GM19455 (cell line): ENCODE measurements around the gene CNTF.

Experiments
- ATAC-seq: cut with Tn5 transposase; IDR thresholded peaks from one replicate; pipeline ENCODE4 v1.9.1; 2021; ENCODE audit not compliant: unreplicated experiment

CNTF gene

DNA sequence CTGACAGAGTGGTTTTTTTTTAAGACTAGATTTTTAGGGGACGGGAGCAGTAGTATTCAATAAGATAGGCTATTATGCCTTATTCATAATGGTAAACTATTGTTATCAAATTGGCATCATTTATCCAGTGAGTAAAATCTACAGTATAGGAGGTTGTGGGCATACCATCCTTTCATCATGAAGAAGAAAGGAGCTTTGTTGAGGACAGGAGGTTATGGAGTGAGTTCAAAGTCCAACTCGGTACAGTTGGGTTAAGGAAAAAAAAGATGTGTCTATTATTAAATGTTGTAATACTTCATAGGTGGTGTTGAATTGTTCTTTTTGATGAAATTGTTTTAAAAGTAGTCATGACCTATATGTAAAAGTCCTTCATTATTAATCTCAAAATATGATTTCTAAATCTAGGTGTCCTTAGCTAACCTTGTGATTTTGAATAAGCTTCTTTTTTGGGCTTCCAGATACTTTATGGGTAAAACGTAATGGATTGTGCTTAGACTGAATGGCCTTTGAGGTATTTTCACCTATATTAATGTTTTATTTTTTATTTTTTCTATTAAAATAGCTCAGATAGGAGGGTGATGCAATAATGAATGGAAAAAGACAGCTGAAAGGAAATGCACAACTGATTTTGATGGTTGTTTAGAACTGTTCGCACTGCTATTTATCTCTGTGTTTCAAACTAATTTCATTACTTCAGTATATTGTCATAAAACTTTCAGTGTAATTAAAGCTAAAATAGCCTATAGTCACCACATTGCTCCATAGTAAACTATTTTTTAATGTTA, 15.3 kb upstream of the CNTF start:
- no peak for ATAC-seq

DNA sequence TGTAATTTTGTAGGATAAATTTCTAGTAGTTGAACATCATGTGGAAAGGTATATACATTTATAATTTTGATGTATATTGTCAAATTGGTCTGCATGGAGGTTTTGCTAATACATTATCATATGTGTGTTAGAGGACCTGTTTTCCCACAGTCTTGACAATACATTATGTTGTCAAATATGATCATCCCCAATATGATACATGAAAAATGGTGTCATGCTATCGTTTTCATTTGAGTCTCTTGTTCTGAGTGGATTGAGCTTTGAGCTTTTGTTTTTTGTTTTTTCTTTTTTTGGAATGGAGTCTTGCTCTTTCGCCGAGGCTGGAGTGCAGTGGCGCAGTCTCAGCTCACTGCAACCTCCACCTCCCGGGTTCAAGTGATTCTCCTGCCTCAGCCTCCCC, 14.1 kb upstream of the CNTF start:
- no peak for ATAC-seq

DNA sequence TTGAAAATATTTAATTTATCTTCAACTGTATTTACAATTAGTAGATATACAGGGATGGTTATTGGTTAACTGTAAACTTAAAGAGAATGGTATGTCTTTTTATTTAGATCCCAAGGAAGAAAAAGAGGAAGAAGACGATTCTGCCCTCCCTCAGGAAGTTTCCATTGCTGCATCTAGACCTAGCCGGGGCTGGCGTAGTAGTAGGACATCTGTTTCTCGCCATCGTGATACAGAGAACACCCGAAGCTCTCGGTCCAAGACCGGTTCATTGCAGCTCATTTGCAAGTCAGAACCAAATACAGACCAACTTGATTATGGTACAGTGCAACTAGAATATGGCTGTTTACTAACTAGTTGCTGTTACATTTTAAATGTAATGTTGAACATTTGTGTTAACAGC, 12.7 kb upstream of the CNTF start:
- ATAC-seq, result no peak

DNA sequence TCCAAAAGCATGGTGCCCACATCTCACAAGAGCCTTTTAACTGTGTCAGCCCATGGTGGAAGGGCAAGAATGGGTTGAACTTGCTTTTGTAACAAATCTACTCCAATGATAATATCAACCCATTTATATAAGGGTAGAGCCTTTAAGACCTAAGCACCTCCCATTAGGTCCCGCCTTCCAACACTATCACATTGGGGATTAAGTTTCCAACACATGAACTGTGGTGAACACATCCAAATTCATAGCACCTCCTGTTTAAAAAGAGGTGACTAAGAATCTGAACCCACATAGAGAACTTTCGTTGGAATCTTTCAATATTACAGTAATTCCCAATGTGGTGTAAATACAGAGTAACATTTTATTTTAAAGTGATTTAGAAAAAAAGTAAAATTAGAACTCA, 9.2 kb upstream of the CNTF start:
- no peak for ATAC-seq

DNA sequence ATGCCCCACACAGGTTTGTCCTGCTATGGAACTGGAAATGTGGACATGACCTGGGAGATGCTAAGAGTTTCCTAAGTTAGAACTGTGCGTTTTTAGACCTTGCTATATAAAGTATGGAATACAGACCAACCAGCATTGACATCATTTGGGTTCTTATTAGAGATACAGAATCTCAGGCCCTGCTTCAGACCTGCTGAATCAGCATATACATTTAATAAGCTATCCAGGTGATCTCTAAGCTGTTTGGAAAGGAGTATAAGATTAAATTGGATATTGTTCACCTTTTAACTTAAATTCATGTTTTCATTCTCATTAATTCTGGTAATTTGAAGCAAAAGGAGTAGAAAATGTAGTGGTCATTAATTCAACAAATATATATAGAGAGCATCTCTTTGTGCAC, 6.9 kb upstream of the CNTF start:
- no peak for ATAC-seq

DNA sequence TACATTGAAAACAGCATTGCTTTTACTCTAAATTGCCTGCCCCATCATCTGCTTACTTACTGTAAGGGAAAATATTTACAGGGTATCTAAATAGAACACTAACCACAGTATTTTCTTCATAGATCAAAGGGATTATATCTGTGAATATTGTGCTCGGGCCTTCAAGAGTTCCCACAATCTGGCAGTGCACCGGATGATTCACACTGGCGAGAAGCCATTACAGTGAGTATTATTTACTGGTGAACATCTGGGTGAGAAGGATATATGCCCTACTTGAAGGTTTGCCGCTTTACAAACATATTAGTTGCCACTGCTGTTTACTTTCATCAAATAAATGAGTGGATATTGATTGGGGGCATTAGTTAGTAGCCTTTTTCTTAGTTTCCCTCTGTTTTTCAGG, 5.9 kb upstream of the CNTF start:
- ATAC-seq, result no peak

DNA sequence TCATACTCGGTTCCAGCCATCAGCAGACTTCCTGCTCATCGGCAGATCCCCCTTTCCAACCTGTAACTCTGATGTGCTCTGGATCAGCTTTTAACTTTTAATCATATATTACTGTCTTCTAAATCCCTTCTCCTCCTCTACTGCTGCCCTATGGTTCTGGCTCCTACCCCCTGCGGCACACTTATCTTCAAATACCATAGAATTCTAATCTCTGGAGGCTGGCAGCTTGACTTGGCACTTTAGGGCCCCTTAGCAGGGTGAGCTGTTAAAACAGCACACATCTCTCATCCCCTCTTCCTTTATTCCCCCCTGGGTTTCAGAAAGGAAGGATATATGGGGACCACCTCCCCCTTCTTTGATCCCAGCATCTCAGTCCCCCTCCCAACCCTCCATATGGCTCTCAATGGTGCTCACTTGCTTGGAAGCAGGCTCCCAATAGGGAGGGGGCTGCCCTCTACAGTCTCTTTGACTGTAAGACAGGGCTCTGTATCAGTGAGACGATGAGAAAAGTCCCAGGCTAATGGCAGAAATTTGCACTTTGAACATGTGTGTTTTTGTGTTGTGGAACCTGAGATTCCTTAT, 4.4 kb upstream of the CNTF start:
- ATAC-seq, result no peak

DNA sequence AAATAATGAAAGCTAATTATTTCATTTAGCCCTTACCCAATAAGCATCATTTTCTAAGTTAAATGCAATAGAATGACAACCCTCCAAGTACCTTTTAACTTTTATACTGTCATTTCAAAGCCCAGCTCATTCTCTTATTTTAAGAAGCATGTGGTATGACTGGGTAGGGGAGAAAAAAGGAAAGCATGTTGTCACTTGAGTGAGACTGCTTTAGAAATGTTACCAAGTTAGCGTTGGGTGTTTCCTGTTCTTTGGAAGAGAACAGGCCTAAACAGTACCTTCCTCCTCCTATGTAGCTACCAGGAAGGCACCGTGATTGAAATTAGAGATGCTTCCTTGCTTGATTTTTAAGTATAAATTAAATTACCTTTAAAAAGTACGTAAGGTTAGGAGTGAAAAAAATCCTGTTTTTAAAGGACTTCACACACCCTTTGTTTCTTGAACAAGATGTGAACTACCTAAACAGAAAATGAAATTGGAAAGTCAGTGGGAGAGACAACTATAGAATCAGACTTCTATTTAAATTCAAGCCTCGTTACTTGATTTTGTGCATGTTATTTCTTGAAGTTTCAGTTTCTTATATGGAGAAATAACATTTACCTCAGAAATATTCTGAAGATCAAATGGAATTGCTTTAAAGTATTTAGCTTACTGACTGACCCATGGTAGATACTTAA, 741 bp upstream of the CNTF start:
- ATAC-seq, result no peak

DNA sequence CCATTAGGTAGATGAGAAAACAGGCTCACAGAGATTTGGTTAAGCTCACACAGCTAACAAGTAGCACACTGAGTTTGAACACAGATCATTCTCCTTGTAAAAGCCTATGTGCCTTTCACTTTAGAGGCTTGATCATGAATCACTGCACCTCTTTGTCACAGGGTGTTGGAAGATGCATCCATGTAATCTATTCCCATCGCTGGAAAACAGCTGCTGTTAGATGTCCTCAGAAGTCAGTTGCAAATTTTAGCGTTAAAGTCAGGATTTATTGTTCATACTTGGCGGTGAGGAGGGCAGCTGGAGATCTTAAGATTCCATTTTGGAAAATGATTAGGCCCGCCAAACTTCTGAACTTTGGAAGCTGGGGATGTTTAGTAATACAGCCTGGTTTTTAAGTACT, 2.6 kb downstream of the CNTF start:
- ATAC-seq, result no peak

DNA sequence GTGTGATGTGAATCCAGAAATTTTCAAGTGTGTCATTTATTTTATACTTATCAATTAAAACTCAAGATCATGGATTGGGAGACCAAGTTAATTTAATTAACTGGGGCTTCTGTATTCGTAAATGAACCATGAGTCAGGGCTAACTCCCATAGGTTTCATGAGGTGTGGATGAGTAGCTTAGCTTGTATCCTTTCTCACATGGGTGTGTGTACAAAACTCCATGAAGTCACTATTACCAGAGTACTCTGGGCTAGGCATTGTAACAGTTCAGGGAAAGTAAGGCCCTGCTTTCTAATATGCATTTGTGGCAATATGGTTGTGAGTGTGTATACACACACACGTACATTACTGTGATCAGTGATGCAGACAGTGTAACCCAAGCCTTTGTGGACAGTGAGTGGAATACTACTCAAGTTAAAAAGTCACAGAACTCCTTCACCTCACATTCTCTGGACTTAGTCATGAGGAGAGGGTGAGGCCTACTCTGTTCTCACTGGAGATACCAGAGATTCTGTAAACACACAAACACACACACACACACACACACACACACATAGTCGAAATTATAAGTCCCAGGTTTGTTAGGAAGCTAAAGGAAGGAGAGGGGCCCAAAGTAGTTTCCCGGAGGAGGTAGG, 3.5 kb downstream of the CNTF start:
- ATAC-seq, result no peak

DNA sequence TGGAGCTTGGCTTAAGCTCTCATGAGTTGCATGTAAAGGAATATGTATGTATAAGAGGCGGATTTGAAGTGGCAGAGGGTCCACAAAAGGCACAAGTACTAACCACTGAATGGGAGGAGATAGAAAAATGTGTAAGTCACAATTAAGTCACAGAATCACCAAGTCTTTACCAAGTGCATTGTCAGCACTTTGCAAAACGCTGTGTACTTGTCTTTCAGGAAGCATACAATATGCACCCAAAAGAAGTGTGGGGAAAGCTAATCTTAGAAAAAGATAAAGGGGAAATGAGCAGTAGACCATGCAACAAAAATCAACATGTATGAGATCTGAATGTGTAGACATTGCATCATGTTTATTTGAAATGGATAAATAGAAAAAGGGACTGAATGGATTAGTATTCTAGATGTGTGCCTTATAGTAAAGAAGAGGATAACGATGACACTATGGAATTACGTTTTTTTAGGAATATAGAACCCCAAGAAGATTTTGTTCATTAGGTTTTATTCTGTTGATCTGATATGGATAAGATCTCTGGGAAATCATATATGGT, 4.5 kb downstream of the CNTF start:
- no peak for ATAC-seq

DNA sequence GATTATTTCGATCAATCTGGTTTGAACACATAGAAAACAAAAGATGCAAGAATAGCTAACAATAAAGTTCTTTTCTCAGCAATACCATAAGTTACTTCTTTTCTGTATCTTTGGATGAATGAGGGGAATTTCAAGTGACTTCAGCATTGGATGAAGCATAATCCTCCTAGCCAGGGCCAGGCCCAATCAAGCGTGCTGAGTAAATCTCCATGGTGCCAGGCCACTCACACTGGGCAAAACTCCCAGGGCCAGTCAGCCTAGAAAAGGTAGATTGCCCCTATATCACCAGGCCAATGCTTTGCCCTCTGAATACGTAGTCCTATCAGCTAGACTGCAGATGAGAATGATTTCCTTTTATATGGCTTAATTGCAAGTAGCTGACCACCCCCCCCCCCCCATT, 6.0 kb downstream of the CNTF start:
- ATAC-seq, result no peak

DNA sequence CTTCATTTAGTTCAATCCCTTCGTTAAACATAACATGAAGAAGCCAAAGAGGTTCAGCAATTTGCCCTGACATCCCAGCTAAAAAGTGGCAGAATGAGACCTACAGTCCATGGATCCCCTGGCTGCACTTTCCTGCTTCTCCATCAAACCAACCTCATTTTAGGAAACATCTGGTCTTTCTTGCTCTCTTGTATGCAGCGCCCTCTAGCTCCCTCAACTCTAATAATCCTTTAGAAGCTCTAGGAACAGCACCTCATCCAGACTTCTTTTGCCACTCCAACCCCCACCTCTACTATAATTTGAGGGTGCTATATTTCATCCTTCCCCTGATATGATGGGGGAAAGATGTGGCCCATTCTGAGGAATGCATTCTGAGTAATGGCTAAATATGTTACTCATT, 7.4 kb downstream of the CNTF start:
- no peak for ATAC-seq

DNA sequence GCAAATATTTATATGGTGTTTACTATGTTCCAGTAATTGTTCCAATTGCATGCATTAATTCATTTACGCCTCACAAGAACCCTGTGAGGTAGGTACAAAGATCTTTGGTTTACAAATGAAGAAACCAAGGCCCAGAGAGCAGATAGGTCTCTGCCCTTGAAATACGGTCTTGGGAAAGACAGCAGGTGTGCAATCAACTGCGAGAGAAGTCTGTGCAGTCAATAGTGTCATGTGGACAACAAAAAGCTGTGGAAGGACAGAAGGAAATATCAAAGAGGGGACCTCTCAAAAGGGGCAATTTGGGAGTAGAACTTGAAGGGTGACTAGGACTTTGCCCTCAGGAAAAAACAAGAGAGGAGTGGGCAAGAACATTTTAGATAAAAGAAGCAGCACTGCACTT, 8.9 kb downstream of the CNTF start:
- ATAC-seq, result no peak

DNA sequence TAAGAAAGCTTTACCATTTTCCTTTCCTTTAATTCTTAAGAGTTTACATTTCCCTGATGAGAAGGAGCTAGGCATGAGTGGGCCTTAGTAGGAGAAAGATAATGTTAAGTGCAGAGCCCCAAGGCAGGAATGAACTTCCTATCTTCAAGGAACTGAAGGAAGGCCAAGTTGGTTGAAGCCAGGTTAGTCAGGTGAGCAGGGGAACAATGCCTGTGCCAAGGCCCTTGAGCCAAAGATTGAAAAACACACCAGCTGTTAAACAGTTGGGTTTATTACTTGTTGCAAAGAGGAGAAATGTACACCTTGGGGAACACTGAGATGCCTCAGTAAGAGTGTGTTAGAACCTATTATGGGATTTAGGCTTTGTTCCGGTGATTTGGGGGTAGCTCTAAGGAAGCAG, 10.0 kb downstream of the CNTF start:
- no peak for ATAC-seq

DNA sequence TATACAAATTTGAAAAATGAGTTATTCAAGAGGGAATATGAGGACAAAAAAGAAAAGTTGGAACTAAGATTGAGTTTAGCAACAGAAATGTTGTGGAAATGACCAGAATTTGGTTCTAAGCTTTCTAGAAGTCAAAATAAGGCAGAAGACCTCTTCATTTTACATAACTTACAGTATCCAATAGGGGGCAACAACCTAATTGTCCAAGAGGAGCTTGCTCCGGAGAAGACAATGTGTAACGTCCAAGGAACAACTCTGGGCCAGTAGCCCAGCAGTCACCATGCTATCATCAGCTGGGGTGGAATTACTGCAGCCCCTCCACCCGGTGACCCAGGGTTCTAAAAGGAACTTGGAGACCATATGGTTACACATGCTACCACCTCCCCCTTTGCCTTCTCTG, 14.1 kb downstream of the CNTF start:
- ATAC-seq, result no peak

DNA sequence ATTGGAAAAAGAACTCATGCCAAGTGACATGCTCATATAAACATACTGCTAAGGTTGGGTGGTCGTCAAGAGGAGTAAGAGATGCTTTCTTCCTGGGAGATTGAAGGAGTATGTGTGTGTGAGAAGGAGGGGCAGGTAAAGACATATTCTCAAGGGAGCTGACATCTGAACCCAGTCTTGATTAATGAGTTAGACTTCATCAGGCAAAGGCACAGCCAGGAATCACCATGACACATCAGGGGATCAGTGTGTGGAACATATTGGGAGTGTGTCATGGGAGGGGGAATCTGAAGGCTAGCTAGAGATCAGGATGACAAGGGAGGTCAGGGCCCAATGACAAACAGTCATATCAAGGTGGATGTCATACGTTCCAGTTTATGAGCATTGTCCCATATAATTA, 14.9 kb downstream of the CNTF start:
- no peak for ATAC-seq

DNA sequence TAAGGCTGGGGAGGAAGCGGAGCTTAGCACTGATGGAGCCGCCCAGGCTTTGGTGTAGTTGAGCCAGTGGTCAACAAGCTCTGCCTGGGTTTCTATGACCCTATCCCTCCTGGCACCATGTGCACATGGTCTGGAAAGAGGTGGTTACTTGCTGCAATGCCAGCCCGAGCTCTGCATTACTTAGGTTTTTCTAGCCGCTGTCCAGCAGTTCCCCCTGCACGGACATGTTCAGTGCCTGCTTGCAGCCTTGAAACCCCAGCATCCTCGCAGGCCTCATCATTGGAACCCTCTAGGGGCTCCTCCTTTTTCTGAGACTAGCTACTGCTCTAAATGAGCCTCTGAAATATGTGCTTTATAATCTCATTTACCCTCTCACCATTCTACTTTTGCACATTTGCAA, 16.6 kb downstream of the CNTF start:
- ATAC-seq, result no peak

DNA sequence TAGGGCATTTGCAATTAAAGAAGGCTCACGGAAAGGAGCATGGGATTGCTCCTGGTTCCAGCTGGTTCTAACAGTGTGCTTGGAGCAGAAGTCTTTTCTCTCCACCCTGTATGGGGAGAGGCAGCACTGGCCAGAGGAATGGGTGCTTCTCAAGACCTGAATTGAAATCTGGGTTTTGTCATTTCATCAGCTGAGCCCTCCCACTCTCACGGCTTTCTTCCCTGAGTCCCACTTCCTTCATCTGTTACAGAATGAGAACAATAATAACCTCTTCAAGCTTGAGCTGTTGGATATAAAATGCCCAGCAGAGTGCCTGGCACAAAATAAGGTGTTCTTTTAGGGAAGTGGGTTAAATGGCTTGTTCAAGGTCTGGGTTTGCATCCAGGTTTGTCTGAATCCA, 17.2 kb downstream of the CNTF start:
- ATAC-seq, result no peak

DNA sequence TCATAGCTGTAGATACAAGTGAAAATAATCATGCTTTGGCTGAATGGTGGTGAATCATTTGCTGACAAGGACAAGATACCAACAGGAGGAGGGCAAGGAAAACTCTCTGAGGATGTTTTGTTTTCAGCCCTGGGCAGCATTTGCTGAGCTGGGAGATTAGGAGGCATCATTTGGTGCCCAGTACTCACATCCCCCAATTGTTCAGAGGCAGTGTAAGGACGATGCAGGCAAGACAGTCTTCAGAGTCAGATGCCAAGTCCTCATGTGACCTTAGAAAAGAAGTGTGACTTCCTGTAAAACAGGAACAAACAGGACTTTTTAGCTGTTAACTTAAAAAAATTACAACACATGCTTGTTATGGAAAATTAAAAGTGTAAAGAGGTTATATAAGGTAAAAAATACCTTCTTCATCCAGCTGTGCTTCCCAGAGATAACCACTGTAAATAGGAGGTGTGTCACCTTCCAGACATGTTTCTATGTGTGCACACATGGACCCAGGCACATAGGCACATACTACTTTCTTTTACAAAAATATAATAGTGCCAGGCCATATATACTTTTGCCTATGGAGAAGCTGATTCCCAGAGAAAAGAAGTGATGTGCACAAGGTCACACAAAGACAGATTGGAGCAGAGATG, 18.0 kb downstream of the CNTF start:
- ATAC-seq, result no peak

DNA sequence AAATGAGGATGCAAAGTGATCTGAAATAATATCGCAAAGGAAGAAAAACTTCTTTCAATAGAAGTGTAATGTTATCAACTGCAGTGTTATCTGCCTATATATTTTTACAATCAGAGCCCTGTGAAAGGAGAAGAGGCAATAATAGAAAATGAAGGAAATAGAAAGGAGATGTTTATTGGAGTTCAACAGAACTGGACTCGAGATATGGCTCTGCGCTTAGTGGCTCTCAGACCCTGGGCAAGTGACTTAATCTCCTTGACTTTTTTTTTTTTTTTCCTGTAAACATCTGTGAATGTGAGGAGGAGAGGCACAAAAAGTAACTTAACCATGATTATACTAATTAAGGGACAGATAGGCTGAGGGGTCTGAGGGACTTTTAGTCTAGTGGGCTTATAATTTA, 18.9 kb downstream of the CNTF start:
- no peak for ATAC-seq
